ENCODE results near the gene GIGYF2. TPM values are rescaled to one million over a fixed set of nuclear protein-coding genes. Genes with fewer than 3 reads are reported as not detected.

Gene GIGYF2
- polyA plus RNA-seq, 4 donors = 12.7 to 56.6 (median 19.9) TPM

DNA sequence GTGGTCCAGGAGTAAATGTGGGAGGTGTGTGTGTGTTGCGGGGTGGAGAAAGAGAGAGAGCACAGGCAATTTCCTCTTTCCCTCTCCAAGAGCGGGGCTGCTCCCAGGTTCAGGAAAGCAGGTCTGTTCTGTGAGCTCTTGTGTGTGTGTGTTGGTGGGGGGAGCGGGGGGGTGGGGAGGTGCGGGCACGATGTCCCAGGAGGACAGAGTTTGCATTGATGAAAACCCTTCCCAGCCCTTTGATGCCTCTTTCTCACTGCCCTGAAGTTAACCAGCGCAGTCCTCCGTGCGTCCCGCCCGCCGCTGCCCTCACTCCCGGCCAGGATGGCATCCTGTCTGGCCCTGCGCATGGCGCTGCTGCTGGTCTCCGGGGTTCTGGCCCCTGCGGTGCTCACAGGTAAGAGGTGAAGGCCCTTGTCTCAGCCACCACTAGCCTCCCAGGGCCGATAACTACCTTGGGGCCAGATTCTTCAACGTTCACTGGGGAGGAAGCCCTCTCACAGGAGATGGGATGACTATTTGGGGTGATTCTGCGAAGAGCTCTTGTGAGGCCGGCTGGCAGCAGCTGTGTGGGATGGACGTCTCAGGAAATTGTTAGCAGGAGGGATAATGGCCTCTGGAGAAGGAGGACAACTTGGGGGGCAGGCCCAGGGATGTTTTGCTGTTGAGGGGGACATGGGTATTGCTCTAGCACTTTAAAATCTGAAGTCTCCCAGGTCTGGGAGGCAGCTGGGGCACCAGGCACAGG is 173.1 kb downstream of the GIGYF2 start, which contains the start of gene SNORC:
Gene SNORC, plus strand, starts transcription at position 247 of the 748 bp plus-strand sequence. Its CDS starts 78 bp downstream, at position 325.
- Histone ChIP-seq H3K9me3 (ENCODE audit: control insufficient read depth in 2 of 2, insufficient read depth in 1 of 2, low read depth in 1 of 2, low read length in 1 of 2) (no peaks in the 10 kb centered on the region), H3K27me3 (ENCODE audit: control insufficient read depth in 3 of 3, insufficient read depth in 3 of 3, low read length in 3 of 3) (no peaks in the 10 kb centered on the region), H3K4me3 (ENCODE audit: low read depth in 1 of 3, low read length in 3 of 3) (no peak within 1 kb of the TSS), H3K36me3 (ENCODE audit: control insufficient read depth in 3 of 3, insufficient read depth in 2 of 3, low read depth in 1 of 3, low read length in 3 of 3) (peaks cover 0 to 23% (median 0%) of the 10 kb centered on the region in 3 donors), H3K4me1 (ENCODE audit: control insufficient read depth in 3 of 3, insufficient read depth in 2 of 3, low read depth in 1 of 3, low read length in 2 of 3) (peaks cover 0 to 46% (median 5%) of the 10 kb centered on the region in 3 donors), H3K27ac (ENCODE audit: low read depth in 1 of 3, low read length in 2 of 3) (no peak within 1 kb of the TSS)
- FAIRE-seq = no peak
- 82 to 87% (median 85%) methylated on average over 20 to 21 of the region's 21 CpGs for WGBS, 3 donors
- no peak for DNase-seq

DNA sequence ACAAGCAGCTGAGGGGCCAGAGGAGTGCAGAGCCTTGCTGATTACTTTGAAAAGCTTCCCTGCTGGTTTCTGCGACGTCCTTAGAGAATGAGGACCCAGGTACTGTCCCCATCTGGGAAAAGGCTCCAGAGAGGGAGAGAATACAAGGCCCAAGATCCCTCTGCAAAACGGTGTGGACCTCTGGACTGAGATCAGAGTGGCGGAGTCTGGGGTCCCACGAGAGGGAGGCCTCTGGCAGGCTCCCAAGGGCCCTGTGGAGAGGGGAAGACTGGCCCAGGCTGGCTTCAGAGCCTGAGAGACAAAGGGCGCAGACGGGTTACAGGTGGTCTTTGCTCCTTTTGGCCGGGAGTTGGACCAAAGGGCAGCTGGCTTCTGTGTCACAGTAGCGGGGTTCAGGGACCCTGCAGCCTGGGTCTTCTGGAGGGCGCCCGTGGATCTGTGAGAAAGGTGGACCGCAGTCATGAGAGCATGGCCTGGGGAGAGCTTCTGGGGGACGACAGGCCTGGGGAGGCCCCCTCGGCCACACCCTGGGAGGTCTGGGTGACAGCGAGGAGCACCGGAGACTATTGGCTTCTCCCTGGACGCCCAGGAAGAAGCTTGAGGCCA is 173.7 kb downstream of the GIGYF2 start:
- H3K4me1 ChIP-seq (ENCODE audit: control insufficient read depth in 3 of 3, insufficient read depth in 2 of 3, low read depth in 1 of 3, low read length in 2 of 3) = peaks cover 3 to 51% (median 5%) of the 10 kb centered on the region in 3 donors
- no peaks in the 10 kb centered on the region for H3K9me3 ChIP-seq (ENCODE audit: control insufficient read depth in 2 of 2, insufficient read depth in 1 of 2, low read depth in 1 of 2, low read length in 1 of 2)
- 76 to 82% (median 77%) methylated on average over 17 of the region's 17 CpGs for WGBS, 3 donors
- peaks cover 0 to 23% (median 0%) of the 10 kb centered on the region in 3 donors for H3K36me3 ChIP-seq (ENCODE audit: control insufficient read depth in 3 of 3, insufficient read depth in 2 of 3, low read depth in 1 of 3, low read length in 3 of 3)
- H3K27me3 ChIP-seq (ENCODE audit: control insufficient read depth in 3 of 3, insufficient read depth in 3 of 3, low read length in 3 of 3) = peaks cover 0 to 2% (median 0%) of the 10 kb centered on the region in 3 donors
- DNase-seq (no peak), FAIRE-seq (no peak)
- H3K4me3 ChIP-seq (ENCODE audit: low read depth in 1 of 3, low read length in 3 of 3) = no peak overlapping the region
- H3K27ac ChIP-seq (ENCODE audit: low read depth in 1 of 3, low read length in 2 of 3) = no peak overlapping the region

DNA sequence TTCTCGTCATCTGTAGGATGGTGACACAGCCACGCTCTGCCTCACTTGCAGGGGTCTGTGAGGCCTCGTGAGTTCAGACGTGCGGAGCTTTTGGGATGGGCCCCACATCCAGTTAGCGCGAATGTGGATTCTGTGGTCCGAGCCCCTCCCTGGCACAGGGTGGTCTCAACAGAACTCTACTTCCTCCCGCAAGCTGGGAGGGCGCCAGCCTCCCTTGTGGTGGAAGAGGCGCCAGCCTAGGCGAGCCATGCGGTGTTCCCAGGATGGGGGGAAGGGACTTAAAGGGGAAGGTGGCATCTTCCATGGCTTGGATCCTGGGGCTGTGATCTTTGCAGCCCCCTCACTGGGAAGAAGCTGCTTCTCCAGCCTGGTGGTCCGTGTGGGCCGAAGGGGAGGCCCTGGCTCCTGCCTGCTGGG is 174.3 kb downstream of the GIGYF2 start:
- peaks cover 0 to 23% (median 0%) of the 10 kb centered on the region in 3 donors for H3K36me3 ChIP-seq (ENCODE audit: control insufficient read depth in 3 of 3, insufficient read depth in 2 of 3, low read depth in 1 of 3, low read length in 3 of 3)
- H3K27ac ChIP-seq (ENCODE audit: low read depth in 1 of 3, low read length in 2 of 3) = no peak overlapping the region
- H3K27me3 ChIP-seq (ENCODE audit: control insufficient read depth in 3 of 3, insufficient read depth in 3 of 3, low read length in 3 of 3) = peaks cover 0 to 2% (median 0%) of the 10 kb centered on the region in 3 donors
- H3K4me1 ChIP-seq (ENCODE audit: control insufficient read depth in 3 of 3, insufficient read depth in 2 of 3, low read depth in 1 of 3, low read length in 2 of 3) = peaks cover 3 to 51% (median 5%) of the 10 kb centered on the region in 3 donors
- WGBS, 3 donors = 76 to 86% (median 83%) methylated on average over 14 to 15 of the region's 15 CpGs
- FAIRE-seq = no peak
- H3K4me3 ChIP-seq (ENCODE audit: low read depth in 1 of 3, low read length in 3 of 3) = no peak overlapping the region
- no peaks in the 10 kb centered on the region for H3K9me3 ChIP-seq (ENCODE audit: control insufficient read depth in 2 of 2, insufficient read depth in 1 of 2, low read depth in 1 of 2, low read length in 1 of 2)
- DNase-seq = no peak

DNA sequence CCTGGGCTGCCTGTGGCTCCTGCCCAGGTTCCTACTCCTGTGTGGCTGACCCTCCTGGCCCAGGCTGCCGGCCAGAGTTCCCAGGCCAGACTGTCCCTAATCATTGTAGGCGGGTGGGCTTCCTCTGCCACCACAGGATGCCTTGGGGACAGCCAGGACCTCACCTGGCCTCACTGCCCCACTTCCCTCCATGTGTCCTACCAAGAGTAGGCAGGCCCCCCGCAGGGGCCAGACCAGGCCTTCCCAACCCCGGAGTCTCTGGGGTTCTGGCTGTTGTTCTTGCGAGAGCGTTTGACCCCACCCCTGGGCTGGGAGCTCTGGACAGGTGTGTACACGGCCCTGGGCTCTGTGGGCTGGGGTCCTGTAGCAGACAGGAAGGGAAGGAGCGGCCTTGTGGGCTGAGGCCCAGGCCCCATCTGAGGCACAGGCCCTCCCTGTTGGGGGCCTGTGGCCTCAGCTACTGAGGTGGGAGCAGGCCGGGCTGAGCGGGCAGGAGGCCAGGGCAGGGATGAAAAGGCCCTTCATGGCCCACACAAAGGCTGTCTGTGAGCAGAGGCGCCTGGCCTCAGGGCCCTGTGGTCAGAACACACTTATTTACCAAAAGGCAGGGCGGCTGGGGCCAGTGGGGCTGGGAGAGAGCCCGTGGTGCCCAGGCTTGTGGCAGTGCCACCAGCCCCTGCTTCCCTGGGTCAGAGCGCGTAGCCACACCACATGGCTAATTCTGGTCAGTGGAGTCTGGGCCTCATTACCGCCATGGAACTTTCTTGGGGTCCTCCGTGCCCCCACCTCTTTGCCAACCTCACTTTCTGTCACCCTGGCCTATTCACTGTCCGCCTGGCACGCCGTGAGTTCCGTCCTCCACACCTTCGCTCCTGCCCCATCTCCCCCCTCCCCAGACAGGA is 175.0 kb downstream of the GIGYF2 start:
- FAIRE-seq (no peak), DNase-seq (no peak)
- Histone ChIP-seq H3K27ac (ENCODE audit: low read depth in 1 of 3, low read length in 2 of 3) (no peak overlapping the region), H3K36me3 (ENCODE audit: control insufficient read depth in 3 of 3, insufficient read depth in 2 of 3, low read depth in 1 of 3, low read length in 3 of 3) (peaks cover 0 to 23% (median 0%) of the 10 kb centered on the region in 3 donors), H3K4me1 (ENCODE audit: control insufficient read depth in 3 of 3, insufficient read depth in 2 of 3, low read depth in 1 of 3, low read length in 2 of 3) (peaks cover 3 to 55% (median 5%) of the 10 kb centered on the region in 3 donors), H3K27me3 (ENCODE audit: control insufficient read depth in 3 of 3, insufficient read depth in 3 of 3, low read length in 3 of 3) (peaks cover 0 to 2% (median 0%) of the 10 kb centered on the region in 3 donors), H3K9me3 (ENCODE audit: control insufficient read depth in 2 of 2, insufficient read depth in 1 of 2, low read depth in 1 of 2, low read length in 1 of 2) (no peaks in the 10 kb centered on the region), H3K4me3 (ENCODE audit: low read depth in 1 of 3, low read length in 3 of 3) (no peak overlapping the region)
- 88 to 92% (median 90%) methylated on average over 22 of the region's 22 CpGs for WGBS, 3 donors

DNA sequence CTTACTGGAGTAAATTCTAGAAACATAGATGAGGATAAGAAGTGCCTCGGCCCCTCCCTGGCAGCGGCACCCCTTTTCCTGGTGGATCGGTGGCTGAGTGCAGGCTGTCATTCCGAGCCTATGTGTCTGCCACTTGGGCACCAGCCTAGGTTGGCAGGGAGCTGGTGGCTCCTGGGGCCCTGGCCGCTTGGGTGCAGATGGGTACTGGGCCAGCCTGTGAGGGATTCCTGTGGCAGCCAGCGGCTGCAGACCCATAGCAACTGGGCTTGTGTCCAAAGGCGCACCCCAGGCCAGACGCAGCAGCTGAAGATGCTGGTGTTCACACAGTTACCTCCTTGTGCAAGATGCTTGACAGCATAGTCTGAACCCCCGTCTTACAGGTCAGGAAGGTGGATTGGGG is 175.7 kb downstream of the GIGYF2 start:
- H3K4me3 ChIP-seq (ENCODE audit: low read depth in 1 of 3, low read length in 3 of 3) = no peak overlapping the region
- 75 to 84% (median 79%) methylated on average over 9 of the region's 9 CpGs for WGBS, 3 donors
- peaks cover 0 to 25% (median 0%) of the 10 kb centered on the region in 3 donors for H3K36me3 ChIP-seq (ENCODE audit: control insufficient read depth in 3 of 3, insufficient read depth in 2 of 3, low read depth in 1 of 3, low read length in 3 of 3)
- FAIRE-seq (no peak), DNase-seq (no peak)
- H3K27ac ChIP-seq (ENCODE audit: low read depth in 1 of 3, low read length in 2 of 3) = peak overlapping the region in 2 of 3 donors; percentile 88 to 94
- peaks cover 3 to 58% (median 5%) of the 10 kb centered on the region in 3 donors for H3K4me1 ChIP-seq (ENCODE audit: control insufficient read depth in 3 of 3, insufficient read depth in 2 of 3, low read depth in 1 of 3, low read length in 2 of 3)
- peaks cover 0 to 2% (median 0%) of the 10 kb centered on the region in 3 donors for H3K27me3 ChIP-seq (ENCODE audit: control insufficient read depth in 3 of 3, insufficient read depth in 3 of 3, low read length in 3 of 3)
- H3K9me3 ChIP-seq (ENCODE audit: control insufficient read depth in 2 of 2, insufficient read depth in 1 of 2, low read depth in 1 of 2, low read length in 1 of 2) = no peaks in the 10 kb centered on the region

DNA sequence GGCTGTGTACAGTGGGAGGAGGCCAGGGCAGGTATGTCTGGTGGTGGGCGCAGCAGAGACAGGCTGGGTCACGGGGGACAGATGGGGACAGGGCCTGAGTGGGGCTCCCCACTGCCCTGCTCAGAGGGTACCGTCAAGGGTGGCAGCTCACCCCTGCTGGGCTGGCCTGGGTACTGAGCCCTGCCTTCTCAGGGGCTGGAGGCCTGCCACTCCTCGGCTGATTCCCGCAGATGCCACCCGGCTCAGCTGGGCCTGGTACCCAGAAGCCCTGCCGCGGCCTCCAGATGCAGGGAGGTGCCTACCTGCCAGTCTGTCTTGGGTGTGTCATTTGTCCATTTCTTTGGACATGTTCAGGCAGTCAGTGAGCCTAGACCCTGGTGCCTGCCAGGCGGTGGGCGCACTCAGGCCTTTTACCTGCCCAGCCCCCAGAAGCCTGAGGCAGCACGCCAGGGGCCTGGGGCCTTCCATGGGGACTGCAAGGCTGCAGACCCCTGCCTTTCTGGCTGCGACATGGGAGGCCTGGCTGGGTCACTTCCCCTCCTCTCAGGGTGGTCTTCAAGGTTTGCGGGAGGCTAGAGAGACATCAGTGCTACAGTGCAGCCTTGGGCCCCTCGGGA is 176.3 kb downstream of the GIGYF2 start:
- Histone ChIP-seq H3K4me1 (ENCODE audit: control insufficient read depth in 3 of 3, insufficient read depth in 2 of 3, low read depth in 1 of 3, low read length in 2 of 3) (peaks cover 3 to 58% (median 5%) of the 10 kb centered on the region in 3 donors), H3K4me3 (ENCODE audit: low read depth in 1 of 3, low read length in 3 of 3) (no peak overlapping the region), H3K9me3 (ENCODE audit: control insufficient read depth in 2 of 2, insufficient read depth in 1 of 2, low read depth in 1 of 2, low read length in 1 of 2) (no peaks in the 10 kb centered on the region), H3K36me3 (ENCODE audit: control insufficient read depth in 3 of 3, insufficient read depth in 2 of 3, low read depth in 1 of 3, low read length in 3 of 3) (peaks cover 0 to 30% (median 0%) of the 10 kb centered on the region in 3 donors), H3K27ac (ENCODE audit: low read depth in 1 of 3, low read length in 2 of 3) (peak overlapping the region; percentile 84 to 94 (median 88)), H3K27me3 (ENCODE audit: control insufficient read depth in 3 of 3, insufficient read depth in 3 of 3, low read length in 3 of 3) (peaks cover 0 to 2% (median 0%) of the 10 kb centered on the region in 3 donors)
- DNase-seq (no peak), FAIRE-seq (no peak)
- 81 to 91% (median 84%) methylated on average over 14 of the region's 14 CpGs for WGBS, 3 donors

DNA sequence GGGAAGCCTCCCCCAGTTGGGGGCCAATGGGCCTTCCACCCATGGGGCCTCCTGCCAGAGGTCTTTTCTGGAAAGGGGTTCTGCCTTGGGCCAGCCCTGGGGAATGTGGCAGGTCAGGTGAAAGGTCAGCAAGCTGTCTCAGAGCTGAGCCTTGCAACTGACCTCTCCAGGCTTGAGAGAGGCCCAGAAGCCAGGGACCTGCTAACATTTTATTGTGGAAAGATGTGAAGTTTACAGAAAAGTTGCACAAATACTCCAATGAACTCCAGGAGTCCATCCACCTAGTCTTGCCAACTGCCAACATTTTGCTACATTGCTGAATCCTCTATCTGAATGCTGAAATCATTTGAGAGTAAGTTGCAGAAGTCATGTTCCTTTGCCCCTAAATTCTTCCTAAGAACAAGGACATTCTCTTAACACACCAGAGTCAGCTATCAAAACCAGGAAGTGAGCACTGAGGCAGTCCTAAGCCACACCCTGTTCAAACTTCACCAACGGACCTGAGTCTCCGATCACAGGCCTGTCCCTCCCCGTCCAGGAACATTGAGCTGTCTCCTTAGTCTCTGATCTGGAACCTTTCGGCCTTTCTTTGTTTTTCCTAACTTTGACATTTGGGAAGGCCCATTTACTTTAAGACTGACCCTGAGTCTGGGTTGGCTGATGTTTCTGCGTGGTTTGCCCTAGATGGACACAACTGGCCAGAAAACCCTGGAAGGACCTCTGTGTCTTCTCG is 176.9 kb downstream of the GIGYF2 start:
- H3K27me3 ChIP-seq (ENCODE audit: control insufficient read depth in 3 of 3, insufficient read depth in 3 of 3, low read length in 3 of 3) = peaks cover 0 to 2% (median 0%) of the 10 kb centered on the region in 3 donors
- no peaks in the 10 kb centered on the region for H3K9me3 ChIP-seq (ENCODE audit: control insufficient read depth in 2 of 2, insufficient read depth in 1 of 2, low read depth in 1 of 2, low read length in 1 of 2)
- no peak for FAIRE-seq
- peak overlapping the region; percentile 84 to 94 (median 88) for H3K27ac ChIP-seq (ENCODE audit: low read depth in 1 of 3, low read length in 2 of 3)
- WGBS, 3 donors = 24 to 63% (median 41%) methylated on average over 6 of the region's 6 CpGs
- DNase-seq = peak; percentile 90 to 97
- H3K4me1 ChIP-seq (ENCODE audit: control insufficient read depth in 3 of 3, insufficient read depth in 2 of 3, low read depth in 1 of 3, low read length in 2 of 3) = peaks cover 3 to 58% (median 5%) of the 10 kb centered on the region in 3 donors
- no peak overlapping the region for H3K4me3 ChIP-seq (ENCODE audit: low read depth in 1 of 3, low read length in 3 of 3)
- peaks cover 0 to 36% (median 2%) of the 10 kb centered on the region in 3 donors for H3K36me3 ChIP-seq (ENCODE audit: control insufficient read depth in 3 of 3, insufficient read depth in 2 of 3, low read depth in 1 of 3, low read length in 3 of 3)
